Glomerular endothelial cell (primary cell): ENCODE measurements around the gene EN1. TPM values are rescaled to one million over a fixed set of nuclear protein-coding genes. Genes with fewer than 3 reads are reported as not detected.

Experiments used
- DNase-seq: peaks from one replicate; pipeline ENCODE4 v3.0.0-alpha.2; 2011; ENCODE audit warnings: low read depth, low spot score; ENCODE audit errors: extremely low read depth
- total RNA-seq: library from RNA; depleted of rRNA; stranded (reverse); fragments of >200 nt; gene quantifications from 2 replicates; pipeline ENCODE4 v1.2.3, GENCODE V29; 2015

EN1 gene
- total RNA-seq, 1 donor from 2014 or later = not detected

DNA sequence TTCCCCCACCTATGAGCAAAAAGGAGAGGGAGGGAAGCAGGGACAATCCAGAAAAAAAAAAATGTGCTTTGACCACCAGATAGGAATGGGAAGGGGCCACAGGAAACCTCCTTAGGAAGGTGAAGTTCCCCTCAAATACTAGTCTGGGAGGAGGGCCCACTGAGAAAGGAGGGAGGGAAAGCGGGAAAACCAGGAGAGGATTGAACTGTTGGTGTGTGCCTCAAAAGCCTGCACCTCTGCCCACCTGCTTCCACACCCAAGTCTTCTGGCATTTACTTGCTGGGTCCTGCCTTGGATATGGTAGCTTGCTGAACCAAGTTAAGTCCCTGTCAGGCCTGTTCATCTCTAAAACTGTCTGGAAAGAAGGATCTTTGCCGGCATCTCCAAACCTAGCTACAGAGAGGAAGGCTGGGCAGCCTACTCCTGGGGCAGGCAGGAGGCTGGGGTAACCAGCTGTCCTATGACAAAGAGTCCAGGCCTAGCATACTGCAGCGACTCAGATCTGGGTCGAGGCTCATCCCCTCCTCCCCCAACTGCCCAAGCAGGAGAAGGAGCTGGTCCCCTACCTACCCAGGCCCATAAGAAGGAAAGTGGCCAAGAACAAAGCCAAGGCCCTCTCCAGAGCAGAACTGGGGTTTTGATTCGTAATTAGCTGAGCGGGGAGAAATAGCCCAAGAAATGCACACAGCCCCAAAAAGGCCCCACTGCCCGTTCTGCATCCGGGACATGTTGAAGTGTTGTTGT, 3.0 kb downstream of the EN1 start:
- DNase-seq = no peak

DNA sequence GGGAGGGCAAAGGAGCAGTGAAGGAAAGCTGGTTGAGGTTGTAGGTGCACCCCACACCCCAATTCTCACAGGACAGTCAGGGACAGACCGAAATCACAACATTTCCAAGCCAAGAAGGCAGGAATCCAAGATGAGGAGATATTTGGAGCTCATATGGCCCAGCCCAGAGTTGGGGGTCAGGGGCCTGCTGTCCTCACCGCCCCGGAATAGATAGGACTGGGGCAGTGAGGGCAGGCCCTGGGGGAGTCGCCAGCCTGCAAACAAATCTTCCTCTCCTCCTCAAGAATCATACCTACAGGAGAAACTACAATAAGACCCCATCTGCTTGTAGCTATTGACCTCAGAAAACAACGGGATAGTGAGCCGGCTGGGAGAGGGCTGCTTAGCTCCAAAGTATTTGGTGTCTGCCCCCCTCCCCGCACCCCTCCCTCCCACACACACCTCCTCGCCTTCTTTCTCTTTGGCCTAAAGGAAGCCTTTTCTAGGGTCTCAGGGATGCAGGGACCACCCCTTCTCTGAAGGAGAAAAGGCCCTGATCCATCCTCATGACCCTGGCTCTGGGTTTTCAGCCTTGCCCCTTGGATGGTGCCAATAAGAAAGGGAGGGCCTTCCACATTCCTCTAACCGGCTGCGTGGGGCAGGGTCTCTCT, 3.8 kb downstream of the EN1 start:
- DNase-seq = no peak

DNA sequence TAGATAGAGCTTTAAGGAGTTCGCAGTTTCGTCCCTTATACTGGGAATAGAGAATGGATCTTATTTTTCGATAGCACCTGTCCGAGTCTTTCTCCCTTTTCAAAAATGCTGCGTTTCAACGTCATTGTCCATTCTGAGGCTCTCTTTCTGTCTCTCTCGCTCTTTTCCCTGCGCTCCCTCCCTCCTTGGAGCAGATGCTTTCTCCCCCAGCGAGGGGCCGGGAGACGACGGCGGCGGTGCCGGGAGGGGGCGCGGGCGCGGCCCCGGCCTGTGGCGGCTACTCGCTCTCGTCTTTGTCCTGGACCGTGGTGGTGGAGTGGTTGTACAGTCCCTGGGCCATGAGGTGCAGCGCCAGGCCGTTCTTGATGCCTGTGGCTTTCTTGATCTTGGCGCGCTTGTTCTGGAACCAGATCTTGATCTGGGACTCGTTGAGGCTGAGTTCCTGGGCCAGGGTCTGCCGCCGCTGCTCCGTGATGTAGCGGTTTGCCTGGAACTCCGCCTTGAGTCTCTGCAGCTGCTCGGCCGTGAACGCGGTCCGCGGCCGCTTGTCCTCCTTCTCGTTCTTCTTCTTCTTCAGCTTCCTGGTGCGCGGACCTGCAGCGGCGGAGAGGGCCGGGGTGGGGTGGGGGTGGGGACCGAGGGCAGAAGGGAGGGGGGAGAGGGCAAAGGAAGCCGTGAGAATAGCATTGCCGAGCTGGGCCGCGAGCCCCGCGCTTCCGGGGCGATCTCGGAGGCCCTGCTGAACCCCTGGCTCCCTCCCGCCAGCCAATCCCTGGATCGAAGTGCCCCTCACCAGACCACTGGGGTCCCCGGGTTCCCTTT, 4.6 kb downstream of the EN1 start:
- DNase-seq = no peak

DNA sequence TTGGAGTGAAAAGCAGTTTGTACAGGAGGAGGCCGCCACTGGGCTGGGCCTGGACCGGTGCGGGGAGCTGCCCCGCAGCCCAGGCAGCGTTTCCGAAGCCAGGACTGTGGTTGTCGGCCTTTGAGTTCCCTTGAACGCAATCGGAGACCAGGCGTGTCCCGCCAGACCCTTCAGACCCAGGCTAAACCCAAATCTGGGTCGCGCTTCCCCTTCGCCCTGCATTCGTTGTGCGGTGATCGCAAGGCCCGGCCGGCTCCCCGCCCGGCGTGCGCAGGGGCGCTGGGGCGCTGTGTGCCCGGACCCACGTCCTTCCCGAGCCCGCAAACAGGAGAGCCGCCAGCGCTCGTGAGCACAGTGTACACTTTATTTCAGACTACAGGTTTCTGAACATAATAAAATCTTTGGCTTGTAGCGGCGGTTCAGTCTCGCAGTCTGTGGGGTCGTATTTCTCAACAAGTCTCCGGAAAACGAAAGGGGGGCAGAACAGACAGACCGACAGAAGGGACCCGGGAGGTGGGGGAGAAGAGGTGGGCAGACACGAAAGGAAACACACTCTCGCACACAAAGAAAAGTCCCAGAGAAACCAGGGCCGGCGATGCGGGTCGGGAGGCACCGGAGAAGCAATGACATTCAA, 5.5 kb downstream of the EN1 start:
- DNase-seq = no peak

DNA sequence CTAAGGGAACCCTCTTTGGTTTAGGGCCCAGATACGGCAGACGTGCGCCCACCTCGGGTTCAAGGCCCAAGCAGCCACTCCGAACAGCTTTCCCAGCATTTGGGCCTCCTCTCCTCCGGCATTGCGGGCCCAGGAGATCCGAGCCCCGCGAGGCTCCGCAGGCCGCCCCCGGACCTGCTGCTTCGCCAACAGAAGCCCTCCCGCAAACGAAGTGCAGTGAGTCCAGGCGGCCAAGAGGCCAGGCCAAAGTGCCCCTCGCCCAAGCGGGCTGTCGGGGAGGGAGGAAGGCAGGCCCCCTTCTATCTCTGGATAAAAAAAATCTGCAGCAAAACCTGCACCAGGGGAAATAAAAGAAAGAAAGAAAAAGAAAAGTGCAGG, 6.0 kb downstream of the EN1 start:
- DNase-seq = no peak

DNA sequence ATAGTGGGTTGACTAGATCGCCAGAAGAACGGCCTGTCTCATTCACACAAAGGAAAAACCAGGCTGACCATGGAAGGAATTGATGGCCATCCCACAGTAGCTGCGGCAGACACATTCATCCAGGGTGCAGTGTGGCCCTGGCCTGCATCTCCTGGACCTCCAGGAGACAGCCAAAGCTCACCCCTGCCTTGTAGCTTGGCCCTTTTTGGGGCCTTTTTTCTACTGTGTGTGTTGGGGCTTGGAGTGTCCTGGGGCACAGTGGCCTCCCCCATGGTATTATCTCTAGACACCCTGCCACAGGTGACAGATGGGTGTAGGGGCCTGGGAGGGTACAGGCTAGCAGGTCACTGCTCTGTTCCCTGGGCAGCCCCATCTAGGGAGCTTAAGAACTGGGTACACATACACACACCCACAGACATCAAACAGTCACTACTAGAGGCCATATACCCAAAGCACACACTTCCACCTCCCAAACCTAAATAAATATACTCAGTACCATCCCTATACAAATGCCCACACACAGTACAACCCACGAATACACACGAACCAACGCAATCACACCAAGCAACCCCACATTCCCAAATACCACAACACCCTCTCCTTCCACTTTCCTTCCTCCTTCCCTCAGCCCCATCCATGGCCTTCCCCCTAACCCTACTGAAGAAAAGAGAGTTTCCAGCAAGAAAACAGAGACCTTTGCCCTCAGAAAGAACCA, 8.6 kb downstream of the EN1 start:
- DNase-seq = no peak

DNA sequence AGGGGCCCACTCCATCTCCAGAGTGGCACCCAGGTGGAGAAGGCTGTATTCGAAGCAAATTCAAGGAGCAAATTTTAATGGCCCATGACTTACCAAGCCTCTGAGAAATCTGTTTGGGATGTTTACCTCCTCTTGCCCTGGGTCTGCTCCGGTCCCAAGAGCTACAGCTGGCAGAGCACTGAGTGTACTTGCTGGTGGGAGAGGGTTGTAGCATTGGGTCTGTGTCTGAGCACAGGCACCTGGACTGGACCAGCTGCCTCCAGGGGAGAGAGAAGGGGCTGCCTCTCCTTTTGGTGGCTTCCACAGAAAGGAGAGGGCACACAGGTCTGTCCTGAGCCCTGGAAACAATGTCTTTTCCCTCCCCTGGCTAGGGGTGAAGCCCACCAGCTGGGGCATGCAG, 9.8 kb downstream of the EN1 start:
- DNase-seq = no peak

DNA sequence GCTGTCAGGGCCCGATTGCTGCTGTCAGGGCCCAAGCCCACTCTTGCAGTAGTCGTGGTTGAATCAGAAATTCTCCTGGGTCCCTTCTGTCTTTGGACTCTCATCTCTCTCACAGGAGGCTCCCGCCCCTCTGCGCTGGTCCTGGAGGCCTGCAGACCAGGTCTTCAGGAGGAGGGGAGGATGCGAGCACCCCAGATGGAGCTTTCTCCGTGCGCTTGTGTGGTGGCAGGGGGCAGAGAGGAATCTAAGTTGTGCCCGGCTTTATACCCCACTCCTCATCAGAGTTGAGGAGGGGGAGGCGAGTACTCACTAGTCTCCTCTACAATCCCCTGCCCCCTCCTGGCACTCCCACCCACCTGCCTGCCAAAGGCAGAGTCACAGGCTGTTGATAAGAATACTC, 10.4 kb downstream of the EN1 start:
- DNase-seq = no peak

DNA sequence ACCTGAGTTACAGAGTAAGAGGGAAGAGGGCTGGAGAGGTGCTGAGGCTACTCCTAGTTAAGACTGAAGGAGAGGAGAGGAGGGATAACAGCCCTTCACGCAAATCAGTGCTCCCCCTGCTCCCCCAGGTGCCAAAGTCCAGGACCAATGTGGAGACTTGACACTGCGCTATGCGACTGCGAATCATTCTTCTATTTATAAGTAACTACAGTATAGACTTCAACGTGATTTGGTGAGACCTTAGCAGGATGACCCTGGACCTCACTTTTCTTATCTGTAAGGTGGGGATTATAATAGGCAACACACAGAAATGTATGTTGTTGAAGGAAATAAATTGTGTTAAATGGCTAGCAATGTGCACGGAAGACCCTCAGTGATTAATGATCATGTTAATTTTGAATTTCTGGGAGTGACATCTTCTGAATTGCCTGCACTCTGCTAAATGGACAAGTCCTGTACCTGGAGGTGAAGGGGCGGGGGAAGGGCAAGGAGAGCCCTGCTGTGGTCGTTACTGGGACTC, 11.0 kb downstream of the EN1 start:
- no peak for DNase-seq

DNA sequence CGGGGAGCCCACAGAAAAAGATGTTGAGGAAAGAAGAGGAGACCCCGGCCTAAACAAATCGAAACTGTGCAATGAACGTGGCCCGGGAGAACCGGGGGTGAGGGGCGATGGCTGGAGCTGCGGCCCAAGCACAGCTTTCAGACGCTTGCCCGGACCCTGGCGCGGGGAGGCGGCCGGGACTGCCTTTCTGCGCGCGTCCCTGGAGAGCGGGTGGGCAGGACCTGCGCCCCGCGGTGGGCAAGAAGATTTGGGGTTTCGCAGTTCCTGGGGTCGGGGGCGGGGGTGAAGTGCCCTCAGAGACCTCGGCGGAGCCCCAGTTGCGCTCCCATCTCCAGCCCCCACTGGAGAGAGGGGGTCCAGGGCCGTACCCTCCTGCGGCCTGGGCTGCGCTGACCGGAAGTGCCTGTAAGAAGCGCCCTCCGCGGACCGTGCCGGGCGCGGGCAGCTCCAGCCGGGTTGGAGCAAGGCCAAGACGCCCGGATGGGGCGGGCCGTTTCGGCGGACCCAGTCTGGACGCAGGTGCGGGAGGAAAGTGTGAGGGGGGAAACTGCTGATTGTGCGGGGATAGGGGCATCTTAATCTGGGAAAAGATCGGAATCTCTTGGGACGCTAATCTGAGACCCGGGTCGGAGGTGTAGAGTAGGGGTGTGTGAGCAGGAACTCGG, 11.6 kb downstream of the EN1 start:
- no peak for DNase-seq

DNA sequence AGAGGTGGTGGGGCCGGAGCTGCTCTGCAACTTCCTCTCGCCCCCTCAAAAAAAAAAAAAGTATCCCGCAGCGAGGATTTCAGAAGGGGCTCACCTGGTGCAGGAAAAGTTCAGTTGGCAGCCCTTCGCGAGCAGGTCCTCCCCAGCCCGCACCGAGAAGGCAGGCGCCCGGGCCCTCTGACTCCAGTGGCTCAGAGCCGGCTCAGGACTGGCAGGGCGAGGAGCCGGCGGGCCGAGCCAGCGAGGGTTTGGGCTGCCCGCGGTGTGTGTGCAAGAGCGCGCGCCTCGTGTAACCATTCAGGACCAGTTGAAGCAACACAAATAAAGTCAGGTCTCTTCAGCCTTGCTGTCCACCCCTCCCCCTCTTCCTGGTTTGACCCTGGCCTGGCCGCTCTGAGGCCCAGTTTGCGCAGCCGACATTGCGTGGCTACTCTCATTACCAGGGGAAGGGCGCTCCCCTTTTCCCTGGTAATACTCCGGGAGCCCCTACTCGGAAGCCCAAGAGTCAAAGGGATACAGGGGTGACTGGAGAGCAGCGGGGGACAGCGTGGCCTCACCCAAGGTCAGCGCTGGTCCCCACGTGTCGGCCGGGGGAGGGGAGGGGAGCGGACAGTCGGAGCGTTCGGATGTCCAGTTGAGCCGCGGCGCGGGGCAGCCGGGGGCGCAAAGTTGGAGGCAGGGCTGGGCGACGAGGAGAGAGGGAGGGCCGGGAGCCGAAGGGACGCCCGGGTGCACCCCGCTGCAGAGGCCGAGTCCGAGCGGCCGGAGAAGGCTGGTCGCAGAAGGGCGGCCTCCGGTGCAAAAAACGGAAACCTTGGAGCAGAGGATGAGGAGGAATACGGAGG, 12.3 kb downstream of the EN1 start:
- no peak for DNase-seq

DNA sequence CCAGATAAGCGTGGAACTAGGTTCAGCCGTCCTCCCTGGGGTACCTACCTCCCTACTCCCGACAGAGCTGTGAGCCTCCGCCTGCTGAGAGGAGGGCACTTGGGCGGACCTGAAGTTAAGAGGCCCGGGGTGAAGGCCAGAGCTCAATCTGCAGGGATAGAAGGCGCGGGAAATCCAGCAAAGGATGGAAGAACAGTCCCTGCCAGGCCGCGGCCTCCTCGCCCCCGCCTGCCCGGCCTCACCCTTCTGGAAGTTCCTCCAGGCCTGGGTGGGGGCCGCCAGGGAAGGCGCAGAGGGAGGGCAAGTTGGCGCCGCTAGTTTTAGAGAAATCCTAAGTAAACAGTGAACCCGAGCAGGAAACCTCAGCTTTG, 13.0 kb downstream of the EN1 start:
- DNase-seq = no peak

DNA sequence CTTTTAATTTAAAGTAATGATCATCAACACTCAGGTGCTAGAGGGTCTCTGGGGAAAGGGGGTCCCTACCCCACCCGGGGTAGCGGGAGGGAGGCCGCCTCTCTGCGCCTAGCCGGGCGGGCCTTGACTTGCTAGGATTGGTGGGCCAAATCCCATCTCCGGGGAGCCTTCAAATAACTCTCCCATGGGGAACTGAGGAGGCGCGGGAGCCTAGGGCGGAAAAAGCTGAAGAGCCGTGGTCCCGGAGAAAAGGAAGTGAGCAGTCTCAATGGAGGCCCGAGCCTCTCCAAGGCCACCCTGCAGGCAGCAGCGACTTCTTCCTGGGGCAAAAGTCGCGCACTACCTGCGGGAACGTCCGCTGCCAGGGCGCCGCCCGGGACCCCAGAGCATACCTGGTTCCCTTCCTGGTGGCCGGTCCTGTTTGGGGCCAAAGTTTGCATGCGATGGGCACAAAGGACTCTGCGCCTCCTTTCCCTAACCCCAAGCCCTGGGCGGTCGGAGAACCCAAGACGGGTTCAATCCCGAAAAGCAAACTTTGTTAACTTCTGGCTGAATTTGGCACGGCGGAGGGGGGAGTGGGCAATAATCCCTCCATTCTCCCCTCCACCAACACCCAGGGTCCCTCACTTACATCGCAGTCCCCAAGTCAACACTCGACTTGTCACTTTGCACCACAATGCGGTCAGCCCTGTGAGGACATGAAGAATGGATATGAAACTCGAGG, 13.6 kb downstream of the EN1 start:
- DNase-seq = no peak

DNA sequence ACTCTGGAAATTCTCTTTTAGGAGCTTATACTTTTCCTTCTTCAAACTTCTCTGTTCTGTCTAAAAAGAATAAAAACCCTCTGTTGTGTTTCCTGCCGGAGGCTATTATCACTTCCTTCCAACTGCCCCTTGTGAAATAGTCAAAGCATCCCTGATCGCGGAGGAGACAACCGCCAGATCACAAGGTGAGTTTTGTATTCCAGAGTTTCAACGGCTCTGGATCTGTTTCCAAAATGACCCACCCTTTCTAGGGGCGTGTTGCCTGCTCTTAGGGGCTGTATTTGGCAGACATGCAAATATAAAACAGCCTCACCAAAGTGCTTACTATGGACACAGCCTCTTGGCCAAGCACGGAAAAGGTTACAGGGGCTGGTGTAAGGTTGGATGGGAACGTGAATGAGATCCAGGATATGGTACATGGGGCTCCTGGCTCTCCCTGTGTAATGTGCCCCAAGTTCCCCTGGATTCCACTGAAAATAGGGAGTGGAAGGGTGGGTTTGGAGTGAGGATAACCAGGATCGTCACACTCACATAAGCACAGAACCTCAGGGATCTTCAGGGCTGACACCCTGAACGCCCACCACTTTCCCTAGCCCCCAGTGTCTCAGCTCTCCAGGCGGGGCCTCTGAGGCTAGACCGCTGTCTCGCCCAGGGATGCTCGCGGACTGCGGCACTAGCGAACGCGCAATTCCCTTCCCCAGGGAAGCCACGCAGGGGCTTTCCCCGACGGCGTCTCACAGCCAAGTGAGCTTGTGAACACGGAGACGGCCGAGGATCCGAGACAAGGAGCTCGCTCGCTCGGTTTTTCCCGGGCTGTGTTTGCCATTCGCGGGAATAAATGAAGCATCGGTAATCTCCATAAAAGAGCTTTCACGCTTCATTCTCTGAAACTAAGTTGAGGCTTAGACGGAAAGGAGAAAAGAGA, 14.4 kb downstream of the EN1 start:
- no peak for DNase-seq

DNA sequence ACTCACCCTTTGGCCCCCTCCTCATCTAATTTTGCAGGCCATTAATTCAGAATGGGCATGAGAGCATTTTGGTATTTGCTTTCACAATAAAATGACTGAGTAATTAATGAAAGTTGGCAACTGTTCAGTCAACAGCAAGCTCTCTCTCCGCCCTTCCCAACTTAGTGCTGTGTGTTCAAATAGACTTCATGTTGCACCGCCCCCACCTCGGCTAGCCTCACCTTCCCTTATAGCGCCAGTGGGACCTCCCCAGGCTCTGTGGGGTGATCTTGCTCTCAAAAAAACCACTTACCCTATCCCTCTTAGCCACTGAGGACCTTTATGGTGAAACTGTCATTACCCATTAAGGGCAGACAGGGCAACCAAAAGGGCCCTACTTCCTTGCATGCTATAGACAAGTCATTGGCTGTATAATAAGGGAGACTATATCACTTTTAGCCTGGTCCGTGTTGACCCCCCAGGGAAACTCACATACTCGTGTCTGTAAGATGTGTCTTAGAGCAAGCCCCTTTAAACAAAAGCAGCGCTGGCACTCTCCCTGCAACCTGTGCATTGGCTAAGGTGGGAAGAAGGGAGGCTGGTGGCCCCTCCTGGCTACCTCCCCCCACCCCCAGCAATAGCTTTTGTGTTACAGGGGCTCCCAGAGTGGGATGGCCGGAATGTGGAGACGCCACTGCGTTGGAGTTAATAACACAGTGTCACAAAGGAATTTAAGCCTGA, 15.2 kb downstream of the EN1 start:
- no peak for DNase-seq

DNA sequence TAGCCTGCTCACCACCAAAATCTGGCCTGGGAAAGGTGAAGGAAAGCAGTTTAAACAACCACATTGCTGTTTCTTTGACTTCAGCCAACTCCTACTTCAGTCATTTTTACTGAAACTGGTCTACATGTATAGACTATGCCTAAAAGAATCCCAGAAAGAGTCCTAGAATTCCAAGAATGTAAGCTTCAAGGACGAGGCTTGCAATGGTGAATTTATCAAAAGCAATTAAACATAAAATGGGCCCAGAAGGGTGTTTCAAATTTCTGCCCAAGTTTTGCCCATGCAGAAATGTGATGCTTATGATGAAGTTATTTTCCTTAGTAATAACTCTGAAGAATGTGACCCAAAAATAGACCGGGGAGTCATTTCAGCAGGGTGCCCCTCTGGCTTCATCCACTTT, 16.6 kb downstream of the EN1 start:
- DNase-seq = no peak

DNA sequence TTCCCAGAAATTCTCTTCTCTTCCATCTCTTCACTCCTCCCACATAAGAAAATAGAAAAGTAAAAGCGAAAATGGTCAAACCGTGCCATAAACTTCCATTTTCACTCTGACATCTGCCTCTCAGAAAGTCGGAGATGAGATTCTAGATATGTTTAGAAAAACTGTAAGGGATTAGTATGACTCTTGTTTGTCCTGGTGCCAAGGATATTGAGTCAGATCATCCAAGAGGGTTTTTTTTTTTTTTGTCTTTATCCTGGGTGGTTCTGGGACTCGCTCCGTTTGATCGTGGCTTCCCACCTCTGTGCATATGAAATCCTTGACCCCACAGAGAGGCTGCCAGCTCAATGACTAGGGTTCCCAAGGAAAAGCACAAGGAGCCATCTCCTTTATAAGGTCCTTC, 17.3 kb downstream of the EN1 start:
- DNase-seq = no peak
